Measurements from ENCODE around the gene UNC93A. TPM values are rescaled to one million over a fixed set of nuclear protein-coding genes. Genes with fewer than 3 reads are reported as not detected.

UNC93A gene
- total RNA-seq, 4 donors from 2014 or later: not detected

- H3K9me3 ChIP-seq: no peaks in the 10 kb centered on the region
- H3K4me3 ChIP-seq: no peak overlapping the region
- WGBS: 81% methylated on average over 7 of the region's 9 CpGs
- H3K27ac ChIP-seq (replicated peaks in 1 of 4): no peak overlapping the region
- no peak for DNase-seq (ENCODE audit: extremely low spot score)
- no peaks in the 10 kb centered on the region for H3K27me3 ChIP-seq
- no peaks in the 10 kb centered on the region for H3K36me3 ChIP-seq
- no peaks in the 10 kb centered on the region for H3K4me1 ChIP-seq
- intact Hi-C loops (cut with DNase I): no loop called here
- TF ChIP-seq CTCF (IDR thresholded peaks at IDR 0.05) (no peak), POLR2AphosphoS5 (IDR thresholded peaks at IDR 0.05) (no peak), EP300 (IDR thresholded peaks at IDR 0.05) (no peak), POLR2A (IDR thresholded peaks at IDR 0.05; ENCODE audit: low read depth) (no peak)
These were observed 39.6 kb downstream of the UNC93A start for GRCh38 chr6:167330750-167331149.

- DNase-seq (ENCODE audit: extremely low spot score): no peak
- Histone ChIP-seq H3K27me3 (no peaks in the 10 kb centered on the region), H3K4me3 (no peak overlapping the region), H3K4me1 (no peaks in the 10 kb centered on the region), H3K9me3 (no peaks in the 10 kb centered on the region), H3K27ac (replicated peaks in 1 of 4) (no peak overlapping the region), H3K36me3 (no peaks in the 10 kb centered on the region)
- intact Hi-C loops (cut with DNase I): no loop called here
- 85% methylated on average over 11 of the region's 11 CpGs for WGBS
- TF ChIP-seq POLR2AphosphoS5 (IDR thresholded peaks at IDR 0.05): no peak
- TF ChIP-seq POLR2A (IDR thresholded peaks at IDR 0.05; ENCODE audit: low read depth): no peak
- TF ChIP-seq EP300 (IDR thresholded peaks at IDR 0.05): no peak
These were observed 40.5 kb downstream of the UNC93A start for GRCh38 chr6:167331565-167331964.

GRCh38 chr6:167336844-167337630 is 45.9 kb downstream of the UNC93A start:
- Histone ChIP-seq H3K4me3 (no peak overlapping the region), H3K4me1 (no peaks in the 10 kb centered on the region), H3K27me3 (no peaks in the 10 kb centered on the region), H3K9me3 (no peaks in the 10 kb centered on the region), H3K36me3 (no peaks in the 10 kb centered on the region), H3K27ac (replicated peaks in 1 of 4) (no peak overlapping the region)
- 89% methylated on average over 11 of the region's 19 CpGs for WGBS
- no peak for DNase-seq (ENCODE audit: extremely low spot score)
- TF ChIP-seq POLR2A (IDR thresholded peaks at IDR 0.05; ENCODE audit: low read depth): no peak
- no peak for TF ChIP-seq EP300 (IDR thresholded peaks at IDR 0.05)
- TF ChIP-seq POLR2AphosphoS5 (IDR thresholded peaks at IDR 0.05): no peak
- intact Hi-C loops (cut with DNase I): no loop called here

GRCh38 chr6:167337675-167338449 is 46.7 kb downstream of the UNC93A start:
- H3K4me1 ChIP-seq: no peaks in the 10 kb centered on the region
- intact Hi-C loops (cut with DNase I): no loop called here
- H3K4me3 ChIP-seq: no peak overlapping the region
- no peaks in the 10 kb centered on the region for H3K36me3 ChIP-seq
- no peaks in the 10 kb centered on the region for H3K27me3 ChIP-seq
- no peak for DNase-seq (ENCODE audit: extremely low spot score)
- TF ChIP-seq POLR2AphosphoS5 (IDR thresholded peaks at IDR 0.05): no peak
- no peak for TF ChIP-seq CTCF (IDR thresholded peaks at IDR 0.05)
- no peak overlapping the region for H3K27ac ChIP-seq (replicated peaks in 1 of 4)
- WGBS: 92% methylated on average over 5 of the region's 5 CpGs
- no peaks in the 10 kb centered on the region for H3K9me3 ChIP-seq

- intact Hi-C loops (cut with DNase I): no loop called here
- Histone ChIP-seq H3K9me3 (no peaks in the 10 kb centered on the region), H3K4me3 (no peak overlapping the region), H3K36me3 (no peaks in the 10 kb centered on the region), H3K4me1 (no peaks in the 10 kb centered on the region), H3K27ac (replicated peaks in 1 of 4) (no peak overlapping the region), H3K27me3 (no peaks in the 10 kb centered on the region)
- no peak for TF ChIP-seq EP300 (IDR thresholded peaks at IDR 0.05)
- no peak for TF ChIP-seq POLR2AphosphoS5 (IDR thresholded peaks at IDR 0.05)
- 71% methylated on average over 5 of the region's 5 CpGs for WGBS
- DNase-seq (ENCODE audit: extremely low spot score): no peak
These were observed 47.5 kb downstream of the UNC93A start for GRCh38 chr6:167338541-167339117.

GRCh38 chr6:167341038-167341583 is 50.0 kb downstream of the UNC93A start:
- H3K9me3 ChIP-seq: no peaks in the 10 kb centered on the region
- no peak overlapping the region for H3K27ac ChIP-seq (replicated peaks in 1 of 4)
- TF ChIP-seq EP300 (IDR thresholded peaks at IDR 0.05) (no peak), POLR2A (IDR thresholded peaks at IDR 0.05; ENCODE audit: low read depth) (no peak), POLR2AphosphoS5 (IDR thresholded peaks at IDR 0.05) (no peak), CTCF (IDR thresholded peaks at IDR 0.05) (no peak)
- DNase-seq (ENCODE audit: extremely low spot score): no peak
- no peaks in the 10 kb centered on the region for H3K4me1 ChIP-seq
- intact Hi-C loops (cut with DNase I): no loop called here
- H3K27me3 ChIP-seq: no peaks in the 10 kb centered on the region
- H3K4me3 ChIP-seq: no peak overlapping the region
- 51% methylated on average over 12 of the region's 12 CpGs for WGBS
- no peaks in the 10 kb centered on the region for H3K36me3 ChIP-seq
